ENCODE measurements around the gene TRIM24.

GRCh38 chr7:138512092-138512858, 52.2 kb downstream of the TRIM24 start:
- TF ChIP-seq POLR2AphosphoS5 (IDR thresholded peaks at IDR 0.05; ENCODE audit: low read depth, low read length) (no peak), TAF1 (IDR thresholded peaks at IDR 0.05; ENCODE audit: borderline replicate concordance, insufficient read depth, low read length) (no peak)
